HG02852 (cell line): ENCODE data around the gene SIX5.
"Not testable (repeated sequence)": the region's sequence is repeated elsewhere in the genome, so short reads cannot be mapped to it uniquely, and the experiment has no call there.

ENCODE experiments used
- ATAC-seq: cut with Tn5 transposase; IDR thresholded peaks from one replicate; pipeline ENCODE4 v1.9.1; 2021; ENCODE audit warnings: mild to moderate bottlenecking, moderate library complexity; ENCODE audit not compliant: unreplicated experiment

Gene SIX5

GRCh38 chr19:45768984-45769782, at the start of gene SIX5:
SIX5 (minus strand) TSS chr19:45769252; CDS start chr19:45768844, 408 bp downstream.
- ATAC-seq = peak; percentile 48

GRCh38 chr19:45817725-45818301, 48.8 kb upstream of the SIX5 start:
- no peak for ATAC-seq

DNA sequence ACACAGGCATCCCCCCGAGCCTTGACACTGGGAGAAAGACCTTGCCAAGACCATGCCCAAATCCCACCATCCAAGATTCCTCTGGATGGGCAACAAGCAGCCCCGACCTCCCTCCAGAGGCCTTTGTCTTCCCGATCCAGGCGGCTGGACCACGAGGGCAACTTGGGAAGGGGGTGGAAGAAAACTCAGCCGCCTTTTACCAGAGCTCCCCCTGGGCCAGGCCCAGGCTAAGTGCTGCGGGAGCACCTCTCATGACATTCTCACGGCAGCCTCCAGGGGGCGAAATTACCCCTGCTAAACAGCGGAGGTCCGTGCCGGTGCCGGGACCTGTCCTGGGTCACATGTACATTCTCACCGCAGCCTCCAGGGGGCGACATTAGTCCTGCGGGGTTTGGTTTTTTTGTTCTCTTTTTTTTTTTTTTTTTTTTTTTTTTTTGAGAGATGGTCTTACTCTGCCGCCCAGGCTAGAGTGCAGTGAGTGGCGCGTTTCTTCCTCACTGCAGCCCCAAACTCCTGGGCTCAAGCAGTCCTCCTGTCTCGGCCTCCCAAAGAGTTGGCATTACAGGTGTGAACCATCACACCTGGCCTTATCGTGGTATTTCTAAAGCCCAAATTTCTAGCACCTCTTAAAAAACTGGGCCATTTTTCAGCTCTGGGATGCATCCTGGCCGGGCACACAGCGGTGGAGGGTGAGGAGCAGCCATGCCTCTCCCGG, 48.1 kb upstream of the SIX5 start:
- ATAC-seq = peak; percentile 81

DNA sequence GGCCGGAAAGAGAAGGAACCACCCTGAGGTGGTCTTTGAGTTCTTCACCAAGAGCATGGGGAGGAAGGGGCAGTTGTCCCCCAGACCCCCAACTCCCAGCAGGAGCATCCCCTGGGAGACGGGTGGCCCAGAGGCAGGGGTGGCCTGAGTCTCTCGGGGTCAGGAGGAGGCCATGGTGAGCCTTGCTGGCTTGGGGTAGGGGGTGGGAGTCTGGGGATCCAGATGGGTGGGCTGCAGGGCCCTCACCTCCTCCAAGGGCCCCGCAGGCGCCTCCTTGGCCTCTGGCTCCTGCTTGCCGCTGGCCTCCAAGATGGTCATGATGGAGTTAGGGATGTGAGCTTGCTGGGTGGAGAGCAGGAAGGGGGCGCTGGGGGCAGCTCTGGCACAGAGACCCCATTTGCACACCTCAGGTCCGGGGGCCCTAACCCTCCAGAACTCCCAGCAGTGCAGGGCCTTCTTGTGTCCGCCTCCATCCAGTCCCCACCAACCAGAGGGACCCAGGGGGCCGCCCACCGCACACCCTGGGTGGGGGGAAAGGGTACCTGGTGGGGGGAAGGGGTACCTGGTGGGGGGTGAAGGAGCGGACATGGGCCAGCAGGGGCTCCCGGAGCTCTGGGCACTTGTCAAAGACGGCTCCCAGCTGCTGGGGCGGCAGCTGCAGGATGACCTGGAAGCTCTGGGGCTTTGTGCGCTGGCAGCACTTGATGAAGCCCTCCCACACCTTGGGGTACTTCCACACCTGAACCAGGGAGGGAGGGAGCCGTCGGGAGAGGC, 47.4 kb upstream of the SIX5 start:
- no peak for ATAC-seq

DNA sequence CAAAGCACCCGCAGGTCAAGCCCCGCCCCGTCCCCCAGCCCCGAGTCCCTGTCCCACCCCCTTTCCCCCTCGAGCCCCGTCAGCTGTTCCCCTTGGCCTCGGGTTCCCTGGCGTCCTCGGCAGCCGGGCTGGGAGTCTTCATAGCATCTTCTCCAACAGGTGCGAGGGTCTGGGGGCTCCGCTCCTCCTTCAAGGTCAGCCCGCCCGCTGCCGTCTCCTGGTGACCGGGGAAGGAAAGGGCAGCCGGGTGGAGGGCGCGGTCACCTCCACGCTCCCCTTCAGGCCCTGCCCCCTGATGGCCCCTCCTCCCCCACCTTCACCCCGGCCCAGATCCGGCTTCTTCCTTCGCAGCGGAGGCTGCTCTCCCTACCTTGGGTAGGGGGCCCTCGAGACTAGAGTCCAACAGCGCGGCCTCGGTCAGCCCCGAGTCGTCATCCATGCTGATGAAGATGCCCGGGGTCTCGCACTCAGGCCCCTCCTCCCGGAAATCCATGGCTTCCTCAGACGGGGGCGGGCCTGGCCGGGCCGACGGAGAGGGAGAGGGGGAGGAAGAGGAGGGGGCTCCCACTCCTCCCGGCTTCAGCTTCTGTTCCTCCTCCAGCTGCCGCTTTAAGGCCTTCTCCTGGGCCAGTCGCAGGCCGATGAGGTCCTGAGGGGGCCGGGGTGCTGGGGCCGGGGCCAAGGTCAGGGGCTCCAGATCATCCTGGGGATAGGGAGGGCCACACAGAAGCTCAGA, 46.6 kb upstream of the SIX5 start:
- ATAC-seq = no peak

DNA sequence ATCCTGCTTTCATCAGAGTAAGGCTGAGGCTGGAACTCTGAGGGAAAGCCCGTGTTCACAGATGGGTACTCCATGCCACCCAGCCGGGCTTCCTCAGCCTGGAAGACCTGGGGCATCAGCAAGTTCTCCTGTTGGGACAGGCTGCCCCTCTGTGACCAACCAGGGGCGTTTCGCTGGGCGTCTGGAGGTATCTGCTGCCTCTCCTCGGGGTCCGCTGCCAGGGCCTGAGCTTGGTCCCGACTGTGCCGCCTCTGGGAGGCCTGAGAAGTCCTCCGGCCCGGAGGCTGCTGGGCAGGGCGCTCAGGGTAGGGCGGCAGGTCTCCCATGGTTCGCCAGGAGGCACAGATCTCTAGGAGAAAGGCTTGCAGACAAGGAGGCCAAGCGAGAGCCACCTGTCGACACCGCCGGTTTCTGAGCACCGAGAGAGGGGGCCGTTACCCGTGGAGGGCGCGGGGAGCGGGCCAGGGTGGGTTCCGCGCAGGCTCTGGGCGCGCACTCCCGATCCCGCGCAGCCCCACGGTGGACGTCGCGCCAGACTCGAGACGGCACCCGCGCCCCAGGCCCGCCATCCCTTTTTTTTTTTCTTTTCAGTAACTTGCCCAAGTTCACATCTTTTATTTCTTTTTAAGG, 45.9 kb upstream of the SIX5 start, which contains the start of gene RSPH6A:
TSS of gene RSPH6A (minus strand) at position 458 of the 630 bp plus-strand sequence. CDS start at position 326, 132 bp downstream.
- ATAC-seq = no peak

DNA sequence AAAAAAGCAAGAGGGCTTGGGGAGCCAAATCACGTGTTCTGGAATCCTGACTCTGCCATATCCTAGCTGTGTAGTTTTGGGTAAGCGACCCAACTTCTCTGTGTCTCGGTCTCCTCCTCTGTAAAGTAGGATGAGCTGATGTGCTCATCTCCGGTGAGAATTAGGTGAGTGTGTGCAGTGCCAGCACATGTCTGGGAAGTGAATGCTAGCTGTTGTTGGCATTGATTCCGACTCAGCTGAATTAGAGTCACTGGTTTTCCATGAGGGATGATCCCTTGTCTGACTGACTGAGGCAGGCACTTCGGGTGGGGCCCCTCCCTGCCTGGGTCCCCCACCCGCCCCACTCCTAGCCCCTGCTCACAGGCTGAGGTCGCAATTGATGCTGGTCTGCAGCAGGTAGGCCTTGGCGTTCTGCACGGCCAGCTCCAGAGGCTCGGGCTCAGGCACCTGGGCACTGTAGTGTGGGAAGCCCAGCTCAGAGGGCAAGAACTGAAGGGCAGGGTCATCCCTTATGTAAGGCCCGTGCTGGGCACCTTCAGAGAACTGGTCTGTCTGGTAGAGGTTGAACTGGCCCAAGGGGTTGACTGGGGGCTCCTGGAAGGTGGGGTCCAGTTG, 45.2 kb upstream of the SIX5 start:
- ATAC-seq = no peak

DNA sequence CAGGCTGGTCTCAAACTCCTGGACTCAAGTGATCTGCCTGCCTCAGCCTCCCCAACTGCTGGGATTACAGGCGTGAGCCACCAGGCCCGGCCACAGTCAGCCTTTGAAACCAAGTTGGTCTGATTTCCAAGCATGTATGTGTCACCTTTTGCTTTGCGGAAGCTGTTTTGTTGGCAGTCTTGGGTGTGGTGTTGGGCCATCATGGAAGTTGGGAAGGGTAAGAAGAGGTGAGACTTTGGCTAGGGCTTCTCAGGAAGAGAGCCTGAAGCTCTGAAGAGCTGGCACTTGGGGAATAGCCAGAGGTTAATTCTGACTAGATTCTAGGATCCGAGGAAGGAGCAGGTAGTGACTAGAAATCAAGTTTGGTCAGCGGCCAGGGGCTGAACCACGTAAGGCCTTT, 43.2 kb upstream of the SIX5 start:
- ATAC-seq = no peak

DNA sequence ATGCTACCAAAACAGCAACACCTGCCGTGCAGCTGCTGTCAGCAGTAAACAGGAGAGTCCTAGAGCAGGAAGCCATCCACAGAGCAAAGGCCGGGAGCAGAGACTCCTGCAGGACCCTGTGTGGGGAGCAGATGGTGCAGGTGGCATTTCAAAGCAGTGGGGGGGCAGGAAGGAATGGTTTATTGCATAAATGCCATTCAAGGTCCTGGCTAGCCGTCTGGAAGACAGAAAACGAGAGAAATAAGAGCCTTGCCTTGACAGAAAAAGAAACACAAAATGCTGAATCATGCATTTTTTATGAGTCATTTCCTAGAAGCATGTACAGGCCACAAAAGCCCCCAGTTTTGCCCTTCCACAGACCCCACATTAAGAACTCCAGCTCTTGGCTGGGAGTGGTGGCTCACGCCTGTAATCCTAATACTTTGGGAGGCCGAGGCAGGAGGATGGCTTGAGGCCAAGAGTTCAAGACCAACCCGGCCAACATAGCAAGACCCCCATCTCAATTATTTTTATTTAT, 40.6 kb upstream of the SIX5 start:
- no peak for ATAC-seq

DNA sequence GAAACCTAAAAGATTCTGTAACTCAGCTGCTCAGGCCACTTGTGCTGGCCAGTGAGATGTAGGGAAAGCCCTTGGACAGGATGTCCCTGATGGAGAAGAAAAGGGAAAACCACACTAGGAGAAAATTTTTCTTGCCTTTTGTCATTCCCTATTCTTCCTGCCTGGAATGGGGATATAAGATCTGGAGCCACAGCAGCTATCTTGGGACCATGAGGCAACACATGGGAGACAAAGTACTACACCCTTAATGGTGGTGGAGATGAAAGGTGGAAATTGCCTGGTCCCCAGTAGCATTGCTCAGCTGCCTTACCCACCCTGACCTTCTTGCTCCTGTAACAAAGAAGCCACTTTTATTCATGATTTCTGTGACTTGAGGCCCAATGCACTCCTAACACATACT, 36.7 kb upstream of the SIX5 start:
- no peak for ATAC-seq

- ATAC-seq = no peak
These were observed 35.8 kb upstream of the SIX5 start for GRCh38 chr19:45804959-45805230.

DNA sequence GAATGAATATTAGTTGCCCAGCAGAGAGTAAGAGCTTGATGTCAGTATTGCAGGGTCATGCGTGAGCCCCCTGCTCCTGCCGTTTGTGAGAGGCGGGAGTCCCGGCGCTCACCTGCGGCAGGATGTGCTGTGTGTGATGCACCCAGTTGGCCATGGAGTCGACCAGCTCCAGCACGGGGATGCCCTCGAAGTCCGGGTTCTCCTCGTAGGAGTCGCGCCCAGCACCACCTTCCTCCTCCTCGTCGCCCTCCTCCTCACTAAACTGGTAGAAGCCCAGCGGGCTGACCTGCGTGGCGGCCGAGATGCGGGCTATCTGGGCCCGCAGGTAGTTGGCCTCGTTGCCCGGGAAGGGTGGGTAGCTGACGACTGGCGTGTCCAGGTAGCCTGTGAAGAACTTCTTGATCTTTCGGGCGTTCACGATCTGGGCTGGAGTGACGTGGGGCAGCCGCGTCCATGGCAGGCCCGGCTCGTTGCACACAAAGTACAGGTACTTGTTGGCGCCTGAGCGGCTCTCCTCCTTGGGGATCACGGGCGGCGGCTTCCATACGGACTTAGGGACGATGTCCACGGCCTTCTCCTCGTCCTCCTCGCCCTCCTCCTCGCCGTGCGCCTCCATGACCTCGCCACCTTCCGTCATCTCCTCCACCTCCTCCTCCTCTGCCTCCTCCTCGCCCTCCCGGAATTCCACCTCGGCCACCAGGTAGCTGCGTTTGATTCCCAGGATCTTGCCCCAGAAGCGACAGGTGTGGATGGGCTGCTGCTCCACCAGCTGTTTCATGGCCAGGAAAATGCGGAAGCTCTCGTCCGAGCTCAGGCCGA, 35.3 kb upstream of the SIX5 start:
- ATAC-seq = no peak

GRCh38 chr19:45801603-45802175, 32.6 kb upstream of the SIX5 start:
- ATAC-seq = no peak

DNA sequence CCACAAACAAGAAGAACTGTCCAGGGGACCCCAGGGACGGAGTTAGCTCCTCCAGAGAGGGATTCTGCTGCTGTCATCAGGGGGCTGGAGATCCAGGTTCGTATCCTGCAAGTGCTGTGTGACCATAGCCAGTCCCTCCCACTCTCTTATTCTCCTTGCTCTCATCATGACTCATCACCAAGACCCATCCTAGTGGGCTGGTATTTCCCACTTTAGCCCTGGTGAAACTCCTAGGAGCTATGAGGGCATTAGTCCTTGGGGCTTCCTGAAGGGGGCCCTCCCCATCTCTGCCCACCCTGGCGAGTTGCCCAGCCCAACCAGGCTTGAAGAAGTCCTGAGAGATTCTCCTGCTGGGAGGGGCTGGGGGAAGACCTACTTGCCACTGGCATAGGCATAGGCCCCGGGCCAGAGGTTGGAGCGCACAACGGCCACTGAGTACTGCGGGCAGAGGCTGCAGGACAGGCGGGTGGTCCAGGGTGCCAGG, 31.1 kb upstream of the SIX5 start:
- no peak for ATAC-seq

- ATAC-seq = not testable (repeated sequence)
These were observed 30.5 kb upstream of the SIX5 start for GRCh38 chr19:45799541-45799940.

GRCh38 chr19:45798995-45799517, 30.0 kb upstream of the SIX5 start:
- ATAC-seq = no peak

GRCh38 chr19:45794627-45795026, 25.6 kb upstream of the SIX5 start:
- ATAC-seq = no peak

DNA sequence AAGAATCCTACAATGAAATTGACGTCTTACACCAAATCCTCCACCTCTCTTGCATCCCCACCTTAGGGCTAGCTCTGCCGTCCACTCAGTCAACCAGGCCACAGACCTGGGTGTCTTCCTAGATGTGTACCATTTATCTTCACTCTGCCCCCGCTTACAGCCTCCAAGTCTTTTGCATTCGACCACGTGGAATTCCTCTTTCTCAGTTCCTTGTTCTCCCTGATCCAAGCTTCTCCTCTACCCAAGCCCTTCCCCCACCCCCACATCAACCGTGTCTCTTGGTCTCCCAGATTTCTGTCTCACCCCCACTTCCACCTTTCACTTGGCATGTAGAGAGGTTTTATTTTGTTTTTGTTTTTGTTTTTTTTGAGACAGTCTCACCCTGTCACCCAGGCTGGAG, 24.8 kb upstream of the SIX5 start:
- ATAC-seq = no peak
